SK-N-MC (cell line): ENCODE results near the gene GPAM.

ENCODE experiments used
- EZH2 ChIP-seq: fragments of 200-600 bp; sonication (generic); IDR thresholded peaks from one replicate; pipeline ENCODE4 v1.6.1; 2017; ENCODE audit warnings: antibody characterized with exemption
- FOXP2 ChIP-seq: optimal IDR thresholded peaks from 2 replicates; pipeline ENCODE3; 2011; ENCODE audit warnings: mild to moderate bottlenecking, moderate library complexity; ENCODE audit not compliant: insufficient read depth; ENCODE audit errors: extremely low read length, control extremely low read depth
- POLR2AphosphoS5 ChIP-seq: IDR thresholded peaks from 2 replicates; pipeline ENCODE4 v1.6.1; 2012; ENCODE audit warnings: mild to moderate bottlenecking, low read depth, low read length, borderline replicate concordance

DNA sequence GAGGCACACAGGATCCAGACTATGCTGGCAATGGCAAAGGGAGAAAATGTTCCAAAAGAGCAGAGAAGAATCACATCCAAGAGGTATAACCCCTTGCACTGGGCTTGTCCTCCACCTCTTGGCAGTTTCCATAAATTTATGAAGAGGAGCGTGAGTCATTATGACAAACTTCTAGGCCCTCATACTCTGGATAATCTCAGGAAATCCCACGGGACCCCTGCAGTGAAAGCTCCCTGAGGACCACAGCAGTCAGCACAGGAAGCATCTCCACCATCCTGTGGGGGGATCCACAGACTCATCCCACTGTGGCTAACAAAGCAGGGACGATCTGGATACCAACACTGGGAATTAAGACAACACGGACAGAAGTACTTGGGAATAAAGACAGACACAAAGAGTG, 30.3 kb upstream of the GPAM start:
- no peak for TF ChIP-seq POLR2AphosphoS5
- TF ChIP-seq EZH2: no peak
- TF ChIP-seq FOXP2: no peak
